Panc1 (cell line): Measurements from ENCODE around the gene APOB. TPM values are rescaled to one million over a fixed set of nuclear protein-coding genes. Genes with fewer than 3 reads are reported as not detected.

Experiments used
- ATAC-seq: fragments of 200-7000 bp; cut with Tn5 transposase; 2 replicates; pipeline ENCODE4 v1.9.1; 2020; ENCODE audit warnings: mild to moderate bottlenecking, moderate library complexity
- BruUV-seq: library from RNA; stranded (reverse); fragments of 400-500 nt; replicated peaks from 2 replicates; lab custom pipeline; 2021; lab: Mats Ljungman, UMichigan
- CTCF ChIA-PET: fragments of 300-600 bp; sonication (Branson Sonifier 250); formaldehyde crosslinking; loops from one replicate; lab custom pipeline; 2022; ENCODE audit warnings: antibody characterized with exemption; lab: Charles Lee
- POLR2A ChIA-PET: fragments of 300-600 bp; sonication (Branson Sonifier 250); formaldehyde crosslinking; loops from one replicate; lab custom pipeline; 2022; ENCODE audit warnings: antibody characterized with exemption; lab: Charles Lee
- DNase-seq: peaks from one replicate; pipeline ENCODE4 v3.0.0-alpha.2; 2010; ENCODE audit warnings: low read depth, low spot score
- H3K27ac ChIP-seq: 2 replicates; pipeline ENCODE4 v1.5.1; 2011; ENCODE audit warnings: mild to moderate bottlenecking, low read length, inconsistent platforms
- H3K27me3 ChIP-seq: fragments of 200-500 bp; sonication (Bioruptor generic); 2 replicates; pipeline ENCODE4 v1.6.0; 2014; ENCODE audit warnings: low read length, inconsistent platforms; ENCODE audit not compliant: control insufficient read depth, insufficient read depth
- H3K36me3 ChIP-seq: fragments of 200-500 bp; sonication (Bioruptor generic); 2 replicates; pipeline ENCODE4 v1.5.1; 2014; ENCODE audit warnings: inconsistent platforms, mild to moderate bottlenecking, low read length, moderate library complexity; ENCODE audit not compliant: control insufficient read depth, insufficient read depth
- H3K4me1 ChIP-seq: 2 replicates; pipeline ENCODE4 v1.5.1; 2011; ENCODE audit warnings: inconsistent platforms, mild to moderate bottlenecking, low read length, moderate library complexity; ENCODE audit not compliant: control insufficient read depth, insufficient read depth
- H3K4me3 ChIP-seq, 2 experiments: 2 replicates each; pipeline ENCODE4 v1.5.1; 2011 to 2012; ENCODE audit warnings: low read depth in 2 of 2, low read length in 2 of 2, mild to moderate bottlenecking in 2 of 2, inconsistent platforms in 1 of 2, moderate library complexity in 1 of 2
- H3K9me3 ChIP-seq: fragments of 200-500 bp; sonication (Bioruptor generic); 2 replicates; pipeline ENCODE4 v1.5.1; 2014; ENCODE audit warnings: low read depth, mild to moderate bottlenecking, inconsistent platforms, low read length, moderate library complexity; ENCODE audit not compliant: control insufficient read depth, insufficient read depth
- POLR2AphosphoS5 ChIP-seq: IDR thresholded peaks from 2 replicates; pipeline ENCODE4 v1.6.1; 2012; ENCODE audit warnings: mild to moderate bottlenecking, low read depth, low read length, moderate library complexity
- SIN3A ChIP-seq: IDR thresholded peaks from 2 replicates; pipeline ENCODE4 v1.6.1; 2012; ENCODE audit warnings: low read depth, mild to moderate bottlenecking, low read length, moderate library complexity, borderline replicate concordance; ENCODE audit not compliant: insufficient read depth
- in situ Hi-C: cut with HindIII; loops from 2 replicates; pipeline ENCODE4 v1.10.0; 2016; ENCODE audit warnings: low sequenced_read_pairs, low pct_unique_long_range_greater_than_20kb
- intact Hi-C: fragments of 100-400 bp; cut with micrococcal nuclease; formaldehyde crosslinking; loops from one replicate; pipeline ENCODE4 v1.10.0; 2022; ENCODE audit not compliant: unreplicated experiment
- total RNA-seq: library from RNA; stranded (reverse); gene quantifications from one replicate; pipeline ENCODE4 v1.2.1, GENCODE V29; 2021; ENCODE audit not compliant: unreplicated experiment
- TF ChIP-seq, protein P1 (sequence below): fragments of 450-650 bp; IDR thresholded peaks from 2 replicates; pipeline ENCODE4 v1.5.1; 2017; ENCODE audit warnings: mild to moderate bottlenecking
- TF ChIP-seq, protein P2 (sequence below), 2 experiments: IDR thresholded peaks; 2 replicates each; pipeline ENCODE4 v1.6.1; 2011 to 2012; ENCODE audit warnings: low read depth in 2 of 2, control low read depth in 1 of 2, low read length in 1 of 2, mild to moderate bottlenecking in 1 of 2, moderate library complexity in 1 of 2; ENCODE audit not compliant: insufficient read depth in 1 of 2

APOB gene
- total RNA-seq, 1 experiment from 2014 or later: 1.2 TPM

DNA sequence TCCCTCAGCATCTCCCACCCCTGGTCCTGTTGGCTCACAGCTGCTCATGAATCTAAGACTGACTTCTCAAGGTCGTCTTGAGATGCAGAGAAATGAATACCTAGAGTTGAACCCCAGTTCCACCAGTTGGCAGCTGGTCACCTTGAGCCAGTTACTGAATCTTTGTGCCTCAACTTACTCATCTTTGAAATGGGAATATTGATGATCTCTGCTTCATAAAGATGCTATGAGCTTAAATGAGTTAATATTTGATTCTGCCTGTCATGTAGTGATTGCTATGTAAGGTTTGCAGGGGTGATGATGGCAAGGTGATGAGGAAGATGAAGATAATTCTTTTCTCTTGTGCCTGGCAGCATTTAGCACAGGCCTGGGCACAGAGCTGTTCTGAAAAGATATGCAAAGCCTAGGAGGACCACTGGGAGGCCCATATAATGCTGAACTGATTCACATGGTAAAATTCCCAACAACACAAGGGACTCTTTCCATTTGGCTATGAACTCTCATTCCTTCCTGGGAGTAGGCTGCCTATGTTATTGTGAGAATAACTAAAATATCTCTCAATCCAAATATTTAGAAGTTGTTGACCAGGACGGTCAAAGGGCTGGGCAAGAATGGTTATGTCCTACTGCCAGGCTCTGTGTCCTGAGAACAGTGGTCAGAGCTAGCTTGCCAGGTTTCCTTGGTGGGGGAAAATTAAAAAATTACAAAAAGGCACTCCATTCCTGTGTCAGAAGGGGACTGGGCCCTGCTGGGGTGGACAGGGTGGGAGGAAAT is 70.9 kb downstream of the APOB start:
- ATAC-seq (no peak), DNase-seq (no peak)
- Histone ChIP-seq H3K4me1 (no peaks in the 10 kb centered on the region), H3K27me3 (no peaks in the 10 kb centered on the region), H3K4me3 (no peak overlapping the region), H3K36me3 (no peaks in the 10 kb centered on the region), H3K9me3 (no peaks in the 10 kb centered on the region), H3K27ac (no peak overlapping the region)
- in situ Hi-C loops (no loop called here), intact Hi-C loops (no loop called here)
- TF ChIP-seq, protein P1, sequence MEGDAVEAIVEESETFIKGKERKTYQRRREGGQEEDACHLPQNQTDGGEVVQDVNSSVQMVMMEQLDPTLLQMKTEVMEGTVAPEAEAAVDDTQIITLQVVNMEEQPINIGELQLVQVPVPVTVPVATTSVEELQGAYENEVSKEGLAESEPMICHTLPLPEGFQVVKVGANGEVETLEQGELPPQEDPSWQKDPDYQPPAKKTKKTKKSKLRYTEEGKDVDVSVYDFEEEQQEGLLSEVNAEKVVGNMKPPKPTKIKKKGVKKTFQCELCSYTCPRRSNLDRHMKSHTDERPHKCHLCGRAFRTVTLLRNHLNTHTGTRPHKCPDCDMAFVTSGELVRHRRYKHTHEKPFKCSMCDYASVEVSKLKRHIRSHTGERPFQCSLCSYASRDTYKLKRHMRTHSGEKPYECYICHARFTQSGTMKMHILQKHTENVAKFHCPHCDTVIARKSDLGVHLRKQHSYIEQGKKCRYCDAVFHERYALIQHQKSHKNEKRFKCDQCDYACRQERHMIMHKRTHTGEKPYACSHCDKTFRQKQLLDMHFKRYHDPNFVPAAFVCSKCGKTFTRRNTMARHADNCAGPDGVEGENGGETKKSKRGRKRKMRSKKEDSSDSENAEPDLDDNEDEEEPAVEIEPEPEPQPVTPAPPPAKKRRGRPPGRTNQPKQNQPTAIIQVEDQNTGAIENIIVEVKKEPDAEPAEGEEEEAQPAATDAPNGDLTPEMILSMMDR: no peak
- TF ChIP-seq SIN3A: no peak
- TF ChIP-seq, protein P2, sequence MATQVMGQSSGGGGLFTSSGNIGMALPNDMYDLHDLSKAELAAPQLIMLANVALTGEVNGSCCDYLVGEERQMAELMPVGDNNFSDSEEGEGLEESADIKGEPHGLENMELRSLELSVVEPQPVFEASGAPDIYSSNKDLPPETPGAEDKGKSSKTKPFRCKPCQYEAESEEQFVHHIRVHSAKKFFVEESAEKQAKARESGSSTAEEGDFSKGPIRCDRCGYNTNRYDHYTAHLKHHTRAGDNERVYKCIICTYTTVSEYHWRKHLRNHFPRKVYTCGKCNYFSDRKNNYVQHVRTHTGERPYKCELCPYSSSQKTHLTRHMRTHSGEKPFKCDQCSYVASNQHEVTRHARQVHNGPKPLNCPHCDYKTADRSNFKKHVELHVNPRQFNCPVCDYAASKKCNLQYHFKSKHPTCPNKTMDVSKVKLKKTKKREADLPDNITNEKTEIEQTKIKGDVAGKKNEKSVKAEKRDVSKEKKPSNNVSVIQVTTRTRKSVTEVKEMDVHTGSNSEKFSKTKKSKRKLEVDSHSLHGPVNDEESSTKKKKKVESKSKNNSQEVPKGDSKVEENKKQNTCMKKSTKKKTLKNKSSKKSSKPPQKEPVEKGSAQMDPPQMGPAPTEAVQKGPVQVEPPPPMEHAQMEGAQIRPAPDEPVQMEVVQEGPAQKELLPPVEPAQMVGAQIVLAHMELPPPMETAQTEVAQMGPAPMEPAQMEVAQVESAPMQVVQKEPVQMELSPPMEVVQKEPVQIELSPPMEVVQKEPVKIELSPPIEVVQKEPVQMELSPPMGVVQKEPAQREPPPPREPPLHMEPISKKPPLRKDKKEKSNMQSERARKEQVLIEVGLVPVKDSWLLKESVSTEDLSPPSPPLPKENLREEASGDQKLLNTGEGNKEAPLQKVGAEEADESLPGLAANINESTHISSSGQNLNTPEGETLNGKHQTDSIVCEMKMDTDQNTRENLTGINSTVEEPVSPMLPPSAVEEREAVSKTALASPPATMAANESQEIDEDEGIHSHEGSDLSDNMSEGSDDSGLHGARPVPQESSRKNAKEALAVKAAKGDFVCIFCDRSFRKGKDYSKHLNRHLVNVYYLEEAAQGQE (IDR thresholded peaks at IDR 0.05; ENCODE audit: insufficient read depth in 1 of 2, low read depth in 2 of 2, low read length in 1 of 2): no peak
- ChIA-PET POLR2A (no interaction called here), CTCF (no interaction called here)
- no TSS peak for BruUV-seq

DNA sequence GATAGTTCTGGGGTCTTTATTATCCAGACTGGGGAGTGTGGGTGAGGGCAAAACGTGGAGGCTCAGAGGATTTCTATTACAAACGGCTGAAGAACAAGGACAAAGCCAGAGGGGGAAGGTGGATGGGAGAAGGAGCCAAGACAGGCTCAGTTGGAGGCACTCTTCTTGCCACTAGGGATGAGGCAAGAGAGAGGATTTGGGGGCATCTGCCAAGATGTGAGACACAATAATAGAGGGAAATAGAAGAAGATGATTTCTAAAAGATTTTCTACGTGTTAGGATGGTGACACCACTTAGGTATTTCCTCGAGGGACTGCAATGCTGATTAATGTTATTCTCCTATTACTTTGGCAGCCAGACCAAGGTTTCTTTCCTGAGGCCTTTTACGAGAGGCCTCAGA is 71.8 kb downstream of the APOB start:
- H3K36me3 ChIP-seq: no peaks in the 10 kb centered on the region
- H3K4me1 ChIP-seq: no peaks in the 10 kb centered on the region
- ATAC-seq (no peak), DNase-seq (no peak)
- in situ Hi-C loops: no loop called here
- CTCF ChIA-PET: no interaction called here
- intact Hi-C loops: no loop called here
- BruUV-seq: no TSS peak
- no peak overlapping the region for H3K4me3 ChIP-seq
- no peaks in the 10 kb centered on the region for H3K9me3 ChIP-seq
- TF ChIP-seq, protein P1: no peak
- TF ChIP-seq POLR2AphosphoS5 (no peak), SIN3A (no peak)
- no peaks in the 10 kb centered on the region for H3K27me3 ChIP-seq
- no peak overlapping the region for H3K27ac ChIP-seq
- POLR2A ChIA-PET: no interaction called here
